OCI-LY1 (cell line): Measurements from ENCODE around the gene KRTAP3-3.

Experiments used
- H2AFZ ChIP-seq: fragments of 200-600 bp; sonication (generic), shearing (Covaris generic); 2 replicates; pipeline ENCODE4 v1.6.0; 2014; ENCODE audit warnings: antibody characterized with exemption, mild to moderate bottlenecking, low read length
- H3F3A ChIP-seq: fragments of 200-600 bp; sonication (generic), shearing (Covaris generic); 2 replicates; pipeline ENCODE4 v1.6.0; 2014; ENCODE audit warnings: mild to moderate bottlenecking, antibody characterized with exemption, low read length, moderate library complexity; ENCODE audit not compliant: insufficient read depth
- H3K27ac ChIP-seq: fragments of 200-600 bp; sonication (generic); 2 replicates; pipeline ENCODE4 v1.5.1; 2014; ENCODE audit warnings: low read length, mixed run types, mild to moderate bottlenecking, low read depth; ENCODE audit not compliant: poor library complexity, severe bottlenecking
- H3K27me3 ChIP-seq: fragments of 200-600 bp; sonication (generic); 2 replicates; pipeline ENCODE4 v1.6.0; 2014; ENCODE audit warnings: antibody characterized with exemption, mild to moderate bottlenecking, low read length, moderate library complexity; ENCODE audit not compliant: insufficient read depth
- H3K36me3 ChIP-seq: fragments of 200-600 bp; sonication (generic); 2 replicates; pipeline ENCODE4 v1.6.1; 2014; ENCODE audit warnings: mild to moderate bottlenecking, antibody characterized with exemption, low read length, moderate library complexity, mixed read lengths; ENCODE audit not compliant: insufficient read depth
- H3K4me1 ChIP-seq: fragments of 200-600 bp; sonication (generic); 2 replicates; pipeline ENCODE4 v1.5.1; 2014; ENCODE audit warnings: mild to moderate bottlenecking, low read length, moderate library complexity; ENCODE audit not compliant: insufficient read depth, severe bottlenecking
- H3K4me2 ChIP-seq: fragments of 200-600 bp; sonication (generic), shearing (Covaris generic); 2 replicates; pipeline ENCODE4 v1.6.1; 2014; ENCODE audit warnings: low read length
- H3K4me3 ChIP-seq: fragments of 200-600 bp; sonication (generic); 2 replicates; pipeline ENCODE4 v1.5.1; 2014; ENCODE audit warnings: low read length, low read depth, mild to moderate bottlenecking, mixed read lengths; ENCODE audit not compliant: poor library complexity, severe bottlenecking
- H3K79me2 ChIP-seq: fragments of 200-600 bp; shearing (Covaris generic); 2 replicates; pipeline ENCODE4 v1.6.1; 2016; ENCODE audit warnings: mixed run types, low read length, mixed read lengths; ENCODE audit not compliant: insufficient read depth
- H3K9ac ChIP-seq: fragments of 200-600 bp; sonication (generic), shearing (Covaris generic); 2 replicates; pipeline ENCODE4 v1.6.1; 2014; ENCODE audit warnings: mild to moderate bottlenecking, low read length, mixed read lengths
- H3K9me2 ChIP-seq: fragments of 200-600 bp; sonication (generic), shearing (Covaris generic); 2 replicates; pipeline ENCODE4 v1.6.1; 2014; ENCODE audit warnings: low read depth, mild to moderate bottlenecking, low read length, mixed read lengths
- H3K9me3 ChIP-seq: fragments of 200-600 bp; shearing (Covaris generic); 2 replicates; pipeline ENCODE4 v1.6.1; 2014; ENCODE audit warnings: low read length, mixed read lengths
- H4K20me1 ChIP-seq: fragments of 200-600 bp; sonication (generic), shearing (Covaris generic); 2 replicates; pipeline ENCODE4 v1.6.0; 2016; ENCODE audit warnings: mild to moderate bottlenecking, low read length; ENCODE audit not compliant: insufficient read depth
- EZH2 ChIP-seq: fragments of 200-600 bp; sonication (generic), shearing (Covaris generic); IDR thresholded peaks from 2 replicates; pipeline ENCODE4 v1.8.0; 2017; ENCODE audit warnings: borderline replicate concordance, mixed run types, mild to moderate bottlenecking, antibody characterized with exemption, low read length, moderate library complexity, mixed read lengths
- TF ChIP-seq, protein P1 (sequence below): fragments of 200-600 bp; sonication (generic), shearing (Covaris generic); IDR thresholded peaks from 2 replicates; pipeline ENCODE4 v1.5.1; 2017; ENCODE audit warnings: mild to moderate bottlenecking, antibody characterized with exemption, low read length, moderate library complexity, mixed read lengths

KRTAP3-3 gene

DNA sequence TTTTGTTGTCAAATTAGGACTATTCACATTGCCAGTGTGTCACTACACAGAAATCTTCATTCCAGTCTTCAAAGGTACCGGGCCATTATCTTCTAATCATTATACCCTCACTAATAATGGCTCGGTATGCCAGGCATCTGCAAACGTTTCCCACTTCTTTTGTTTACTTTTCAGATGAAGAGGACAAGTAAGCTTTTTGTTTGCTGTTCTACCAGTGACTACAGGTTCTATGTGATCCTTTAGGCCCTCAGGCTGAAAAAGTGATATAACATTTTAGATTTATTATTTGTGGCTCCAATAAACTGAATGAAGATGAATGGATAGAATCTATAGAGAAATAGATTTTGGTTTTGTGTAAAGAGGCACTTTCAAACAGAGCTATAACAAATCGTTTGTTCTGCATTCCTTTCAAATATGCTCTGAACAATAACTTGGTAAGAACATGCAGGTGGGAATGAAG is 15.4 kb upstream of the KRTAP3-3 start:
- TF ChIP-seq, protein P1, sequence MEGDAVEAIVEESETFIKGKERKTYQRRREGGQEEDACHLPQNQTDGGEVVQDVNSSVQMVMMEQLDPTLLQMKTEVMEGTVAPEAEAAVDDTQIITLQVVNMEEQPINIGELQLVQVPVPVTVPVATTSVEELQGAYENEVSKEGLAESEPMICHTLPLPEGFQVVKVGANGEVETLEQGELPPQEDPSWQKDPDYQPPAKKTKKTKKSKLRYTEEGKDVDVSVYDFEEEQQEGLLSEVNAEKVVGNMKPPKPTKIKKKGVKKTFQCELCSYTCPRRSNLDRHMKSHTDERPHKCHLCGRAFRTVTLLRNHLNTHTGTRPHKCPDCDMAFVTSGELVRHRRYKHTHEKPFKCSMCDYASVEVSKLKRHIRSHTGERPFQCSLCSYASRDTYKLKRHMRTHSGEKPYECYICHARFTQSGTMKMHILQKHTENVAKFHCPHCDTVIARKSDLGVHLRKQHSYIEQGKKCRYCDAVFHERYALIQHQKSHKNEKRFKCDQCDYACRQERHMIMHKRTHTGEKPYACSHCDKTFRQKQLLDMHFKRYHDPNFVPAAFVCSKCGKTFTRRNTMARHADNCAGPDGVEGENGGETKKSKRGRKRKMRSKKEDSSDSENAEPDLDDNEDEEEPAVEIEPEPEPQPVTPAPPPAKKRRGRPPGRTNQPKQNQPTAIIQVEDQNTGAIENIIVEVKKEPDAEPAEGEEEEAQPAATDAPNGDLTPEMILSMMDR = no peak
- TF ChIP-seq EZH2 = no peak
- Histone ChIP-seq H3K9me2 (no peaks in the 10 kb centered on the region), H3F3A (no peaks in the 10 kb centered on the region), H3K4me2 (no peak overlapping the region), H3K9ac (no peak overlapping the region), H3K4me3 (no peak overlapping the region), H2AFZ (no peak overlapping the region), H4K20me1 (no peaks in the 10 kb centered on the region), H3K27me3 (no peaks in the 10 kb centered on the region; the same call in 1 of the 2 replicates), H3K36me3 (no peaks in the 10 kb centered on the region), H3K9me3 (no peaks in the 10 kb centered on the region), H3K4me1 (no peaks in the 10 kb centered on the region), H3K79me2 (no peaks in the 10 kb centered on the region), H3K27ac (no peak overlapping the region)

DNA sequence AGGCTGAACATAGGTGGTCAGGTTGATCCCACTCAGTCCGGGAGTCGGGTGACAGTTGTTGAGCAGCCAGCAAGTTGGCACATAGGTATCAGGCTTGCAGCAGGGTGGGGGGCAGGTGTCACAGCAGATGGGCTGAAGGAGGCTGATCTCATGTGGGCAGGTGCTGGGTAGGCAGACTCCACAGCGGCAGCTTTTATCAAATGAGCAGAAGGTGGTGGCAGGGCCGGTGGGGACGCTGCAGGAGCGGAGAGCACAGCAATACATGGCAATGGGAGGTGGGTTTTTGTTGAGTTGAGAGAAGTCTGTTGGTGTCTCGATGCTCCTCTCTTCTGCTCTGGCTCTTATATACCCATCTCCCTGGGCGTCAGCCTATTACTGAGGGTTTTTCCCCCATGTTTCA is 14.8 kb upstream of the KRTAP3-3 start, which contains the start of gene KRTAP3-1:
Gene KRTAP3-1, minus strand, starts transcription at position 318 of the 400 bp plus-strand sequence. Its CDS starts 54 bp downstream, at position 264.
- no peak within 1 kb of the TSS for H3K9ac ChIP-seq
- no peak for TF ChIP-seq EZH2
- TF ChIP-seq, protein P1 = no peak
- H3K36me3 ChIP-seq = no peaks in the 10 kb centered on the region
- no peak within 1 kb of the TSS for H3K27ac ChIP-seq
- H3K9me3 ChIP-seq = no peaks in the 10 kb centered on the region
- H3K4me2 ChIP-seq = no peak within 1 kb of the TSS
- H3K27me3 ChIP-seq = no peaks in the 10 kb centered on the region; the same call in 1 of the 2 replicates
- no peaks in the 10 kb centered on the region for H3F3A ChIP-seq
- no peaks in the 10 kb centered on the region for H3K4me1 ChIP-seq
- H2AFZ ChIP-seq = no peak within 1 kb of the TSS
- H3K79me2 ChIP-seq = no peaks in the 10 kb centered on the region
- H3K4me3 ChIP-seq = no peak within 1 kb of the TSS
- H3K9me2 ChIP-seq = no peaks in the 10 kb centered on the region
- no peaks in the 10 kb centered on the region for H4K20me1 ChIP-seq

DNA sequence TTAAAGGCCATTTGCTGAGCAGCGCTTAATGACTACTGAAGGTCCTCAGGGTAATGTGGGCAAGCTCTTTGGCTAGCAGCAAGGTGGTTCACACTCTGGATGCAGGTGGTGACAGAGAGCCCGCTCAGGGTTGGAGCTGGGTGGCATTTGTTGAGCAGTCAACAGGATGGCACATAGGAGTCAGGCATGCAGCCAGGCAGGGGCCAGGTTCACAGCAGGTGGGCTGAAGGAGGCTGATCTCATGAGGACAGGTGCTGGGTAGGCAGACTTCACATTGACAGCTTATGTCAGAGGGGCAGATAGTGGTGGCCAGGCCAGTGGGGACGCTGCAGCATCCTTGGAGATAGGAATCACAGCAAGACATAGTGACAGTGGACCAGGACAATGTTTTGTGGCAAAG is 10.4 kb upstream of the KRTAP3-3 start:
- Histone ChIP-seq H3K9ac (no peak overlapping the region), H3K4me1 (no peaks in the 10 kb centered on the region), H3K36me3 (no peaks in the 10 kb centered on the region), H3K4me3 (no peak overlapping the region), H3K9me3 (no peaks in the 10 kb centered on the region), H3K79me2 (no peaks in the 10 kb centered on the region), H2AFZ (no peak overlapping the region), H3K27me3 (no peaks in the 10 kb centered on the region; the same call in 1 of the 2 replicates), H3F3A (no peaks in the 10 kb centered on the region), H3K4me2 (no peak overlapping the region), H3K9me2 (no peaks in the 10 kb centered on the region), H4K20me1 (no peaks in the 10 kb centered on the region), H3K27ac (no peak overlapping the region)
- no peak for TF ChIP-seq EZH2
- TF ChIP-seq, protein P1 = no peak
